HepG2 (cell line): Measurements from ENCODE around the gene ZNF629. TPM values are rescaled to one million over a fixed set of nuclear protein-coding genes. Genes with fewer than 3 reads are reported as not detected.

Experiments
- AGO2 ChIP-seq: fragments of 200-400 bp; formaldehyde crosslinking; optimal IDR thresholded peaks from 2 replicates; pipeline ENCODE3; 2017; ENCODE audit warnings: mild to moderate bottlenecking, low read depth, low read length, moderate library complexity
- DNMT3B ChIP-seq: conservative IDR thresholded peaks from 2 replicates; pipeline ENCODE4 v1.6.1; 2016; ENCODE audit warnings: missing biosample characterization, control low read depth
- DZIP1 ChIP-seq: sonication (generic); formaldehyde crosslinking; IDR thresholded peaks from 2 replicates; pipeline ENCODE4 v1.5.0; 2020; ENCODE audit warnings: mild to moderate bottlenecking, missing genetic modification reagents
- EEA1 ChIP-seq: sonication (generic); formaldehyde crosslinking; IDR thresholded peaks from 2 replicates; pipeline ENCODE4 v1.5.1; 2020; ENCODE audit warnings: mild to moderate bottlenecking, missing genetic modification reagents, borderline replicate concordance
- EED ChIP-seq: sonication (generic); formaldehyde crosslinking; IDR thresholded peaks from 2 replicates; pipeline ENCODE4 v1.5.0; 2020; ENCODE audit warnings: mild to moderate bottlenecking, missing genetic modification reagents
- HNF4A ChIP-seq: sonication (generic); formaldehyde crosslinking; IDR thresholded peaks from 2 replicates; pipeline ENCODE4 v1.4.0; 2020; ENCODE audit warnings: missing genetic modification reagents
- HNRNPH1 ChIP-seq: fragments of 200-400 bp; formaldehyde crosslinking; optimal IDR thresholded peaks from 2 replicates; pipeline ENCODE3; 2017; ENCODE audit warnings: mild to moderate bottlenecking, low read depth, low read length
- HNRNPLL ChIP-seq: fragments of 200-400 bp; formaldehyde crosslinking; IDR thresholded peaks from 2 replicates; pipeline ENCODE4 v1.6.1; 2017; ENCODE audit warnings: mild to moderate bottlenecking, low read depth, low read length; ENCODE audit not compliant: poor library complexity, severe bottlenecking
- KAT8 ChIP-seq: IDR thresholded peaks from 2 replicates; pipeline ENCODE4 v1.6.1; 2016; ENCODE audit warnings: missing genetic modification reagents, missing compliant biosample characterization
- KDM3A ChIP-seq: IDR thresholded peaks from 2 replicates; pipeline ENCODE4 v1.6.1; 2018; ENCODE audit warnings: low read depth, missing compliant biosample characterization
- MXI1 ChIP-seq: IDR thresholded peaks from 3 replicates; pipeline ENCODE4 v1.6.1; 2012; ENCODE audit warnings: low read depth, low read length, inconsistent platforms, borderline replicate concordance
- PRMT3 ChIP-seq: sonication (generic); formaldehyde crosslinking; IDR thresholded peaks from 2 replicates; pipeline ENCODE4 v1.8.1; 2022; ENCODE audit warnings: low read depth, mild to moderate bottlenecking, moderate library complexity, missing genetic modification reagents, borderline replicate concordance
- RBM39 ChIP-seq: fragments of 200-400 bp; formaldehyde crosslinking; IDR thresholded peaks from one replicate; pipeline ENCODE4 v1.6.1; 2018; ENCODE audit warnings: antibody characterized with exemption, mild to moderate bottlenecking, low read depth, low read length; ENCODE audit not compliant: poor library complexity, severe bottlenecking
- SSRP1 ChIP-seq: IDR thresholded peaks from 2 replicates; pipeline ENCODE4 v1.6.1; 2016; ENCODE audit warnings: control low read depth
- XRCC5 ChIP-seq: fragments of 200-400 bp; formaldehyde crosslinking; optimal IDR thresholded peaks from 2 replicates; pipeline ENCODE3; 2017; ENCODE audit warnings: mild to moderate bottlenecking, low read length
- ZC3H13 ChIP-seq: sonication (generic); formaldehyde crosslinking; IDR thresholded peaks from 2 replicates; pipeline ENCODE4 v1.8.1; 2023; ENCODE audit warnings: mild to moderate bottlenecking, missing genetic modification reagents, moderate library complexity
- ZNF329 ChIP-seq: sonication (generic); formaldehyde crosslinking; IDR thresholded peaks from 2 replicates; pipeline ENCODE4 v1.9.0; 2021; ENCODE audit warnings: low read depth, mild to moderate bottlenecking, missing genetic modification reagents
- ZNF672 ChIP-seq: sonication (generic); formaldehyde crosslinking; IDR thresholded peaks from 2 replicates; pipeline ENCODE4 v1.8.1; 2022; ENCODE audit warnings: missing genetic modification reagents
- ZNF761 ChIP-seq: sonication (generic); formaldehyde crosslinking; conservative IDR thresholded peaks from 2 replicates; pipeline ENCODE4 v1.4.0; 2020; ENCODE audit warnings: mild to moderate bottlenecking, missing genetic modification reagents
- ZNF770 ChIP-seq: sonication (generic); formaldehyde crosslinking; IDR thresholded peaks from 2 replicates; pipeline ENCODE4 v1.5.0; 2020; ENCODE audit warnings: mild to moderate bottlenecking, missing genetic modification reagents
- ZNF792 ChIP-seq: IDR thresholded peaks from 2 replicates; pipeline ENCODE4 v1.6.1; 2016
- ZNF891 ChIP-seq: sonication (generic); formaldehyde crosslinking; IDR thresholded peaks from 2 replicates; pipeline ENCODE4 v1.5.0; 2020; ENCODE audit warnings: mild to moderate bottlenecking, missing genetic modification reagents
- ZSCAN25 ChIP-seq: sonication (generic); formaldehyde crosslinking; IDR thresholded peaks from 2 replicates; pipeline ENCODE4 v1.8.0; 2022; ENCODE audit warnings: mild to moderate bottlenecking, missing genetic modification reagents
- polyA plus RNA-seq, 8 experiments: library from polyadenylated mRNA; depleted of rRNA in 3 of 8; stranded (reverse) in 7 of 8; unstranded in 1 of 8; fragments of >200 nt; fragmentation: Illumina TruSeq in 4 of 8; extraction: Trizol in 4 of 8; gene quantifications; 2 replicates each; pipeline versions ENCODE4 v1.2.1 to v1.2.3, GENCODE V29; 2011 to 2016; ENCODE audit warnings: low read depth in 4 of 8, missing spikeins in 1 of 8, mixed read lengths in 1 of 8; ENCODE audit not compliant: insufficient read depth in 1 of 8
- total RNA-seq, 5 experiments: library from RNA; depleted of rRNA; stranded (reverse); fragments of >200 nt; fragmentation: Illumina TruSeq; extraction: Trizol; gene quantifications; 2 replicates each; pipeline ENCODE4 v1.2.3, GENCODE V29; 2016; ENCODE audit warnings: low read depth in 1 of 5
- TF ChIP-seq, protein P1 (sequence below), 2 experiments: sonication (generic) in 1 of 2; formaldehyde crosslinking in 1 of 2; IDR thresholded peaks; 2 replicates each; pipeline versions ENCODE4 v1.4.0 to v1.6.1; 2018 to 2020; ENCODE audit warnings: missing genetic modification reagents in 2 of 2, borderline replicate concordance in 1 of 2, low read depth in 1 of 2, mild to moderate bottlenecking in 1 of 2, missing biosample characterization in 1 of 2

The ZNF629 gene
- total and polyA plus RNA-seq, 2 of the 13 experiments (the other 11 are each of a cell fraction or from before 2014, with no cell fraction given), result 6.1 to 16.5 TPM

DNA sequence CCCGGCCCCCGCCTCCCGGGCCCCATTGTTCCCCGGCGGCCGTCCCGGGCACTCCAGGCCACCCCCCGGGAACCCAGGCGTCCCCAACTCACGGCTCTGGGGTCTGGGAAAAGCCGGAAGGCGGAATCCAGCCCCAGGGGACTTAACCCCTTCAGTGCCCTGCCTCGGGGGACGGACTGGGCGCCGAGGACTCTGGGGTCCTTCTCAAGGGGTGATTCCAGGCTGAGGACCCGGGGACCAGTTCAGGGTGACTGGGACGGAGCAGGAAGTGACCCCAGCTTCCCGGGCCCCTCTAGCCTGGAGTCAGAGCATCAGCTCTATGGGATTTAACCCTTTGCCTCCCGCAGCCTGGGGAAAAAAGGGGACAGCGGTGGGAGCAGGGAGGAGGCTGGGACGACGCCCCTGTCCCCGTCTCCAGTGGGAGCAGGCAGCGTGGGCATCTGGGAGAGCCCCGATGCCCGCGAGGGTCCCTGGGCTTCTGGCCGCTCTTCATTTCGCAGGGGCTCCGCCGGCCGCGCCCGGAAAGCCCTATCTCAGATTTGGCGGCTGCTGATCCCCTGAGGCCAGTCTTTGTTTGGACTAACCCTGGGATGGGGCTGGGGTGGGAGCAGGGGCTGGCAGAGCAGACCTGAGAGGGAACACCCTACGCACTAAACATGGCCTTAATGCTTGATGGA lies at the start of gene ZNF629 (continued):
- TF ChIP-seq, protein P1, sequence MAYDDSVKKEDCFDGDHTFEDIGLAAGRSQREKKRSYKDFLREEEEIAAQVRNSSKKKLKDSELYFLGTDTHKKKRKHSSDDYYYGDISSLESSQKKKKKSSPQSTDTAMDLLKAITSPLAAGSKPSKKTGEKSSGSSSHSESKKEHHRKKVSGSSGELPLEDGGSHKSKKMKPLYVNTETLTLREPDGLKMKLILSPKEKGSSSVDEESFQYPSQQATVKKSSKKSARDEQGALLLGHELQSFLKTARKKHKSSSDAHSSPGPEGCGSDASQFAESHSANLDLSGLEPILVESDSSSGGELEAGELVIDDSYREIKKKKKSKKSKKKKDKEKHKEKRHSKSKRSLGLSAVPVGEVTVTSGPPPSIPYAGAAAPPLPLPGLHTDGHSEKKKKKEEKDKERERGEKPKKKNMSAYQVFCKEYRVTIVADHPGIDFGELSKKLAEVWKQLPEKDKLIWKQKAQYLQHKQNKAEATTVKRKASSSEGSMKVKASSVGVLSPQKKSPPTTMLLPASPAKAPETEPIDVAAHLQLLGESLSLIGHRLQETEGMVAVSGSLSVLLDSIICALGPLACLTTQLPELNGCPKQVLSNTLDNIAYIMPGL (CRISPR knock-in tag; IDR thresholded peaks at IDR 0.05; ENCODE audit: borderline replicate concordance in 1 of 2, low read depth in 1 of 2), result peak; percentile 76 to 96
- TF ChIP-seq RBM39 (peak; percentile 98), HNF4A (peak; percentile 63), DZIP1 (peak; percentile 90), ZNF761 (CRISPR knock-in tag) (no peak), ZNF329 (CRISPR knock-in tag) (0 out of 2 replicates have a peak, but pooled peaks have one; percentile 66), PRMT3 (no peak), ZNF770 (CRISPR knock-in tag) (peak; percentile 79), HNRNPH1 (peak; percentile 80), ZC3H13 (CRISPR knock-in tag) (peak; percentile 93), ZNF891 (peak; percentile 93; the same call in 1 of the 2 replicates), KDM3A (CRISPR knock-in tag) (peak; percentile 75; the same call in 1 of the 2 replicates), ZNF792 (CRISPR knock-in tag) (peak; percentile 54; the same call in 1 of the 2 replicates), SSRP1 (CRISPR knock-in tag) (no peak; the same call in 1 of the 2 replicates), AGO2 (peak; percentile 89), ZNF672 (CRISPR knock-in tag) (peak; percentile 79; the same call in 1 of the 2 replicates), ZSCAN25 (CRISPR knock-in tag) (peak; percentile 52; the same call in 1 of the 2 replicates), DNMT3B (peak; percentile 93), EED (CRISPR knock-in tag) (peak; percentile 96), KAT8 (CRISPR knock-in tag) (peak; percentile 95), XRCC5 (peak; percentile 94), MXI1 (peak; percentile 44; the same call in 1 of the 3 replicates), HNRNPLL (peak; percentile 59), EEA1 (no peak)
